CD4-positive, alpha-beta T cell (primary cell): ENCODE data around the gene GZF1. TPM values are rescaled to one million over a fixed set of nuclear protein-coding genes. Genes with fewer than 3 reads are reported as not detected.

Experiments
- ATAC-seq: fragments of 200-7000 bp; cut with Tn5 transposase; one replicate; pipeline ENCODE4 v1.10.0; 2022; ENCODE audit warnings: mild to moderate bottlenecking; ENCODE audit not compliant: poor library complexity
- CTCF ChIA-PET: fragments of 350-600 bp; sonication (Branson Sonifier 250); formaldehyde crosslinking; loops from one replicate; lab custom pipeline; 2021; ENCODE audit warnings: antibody characterized with exemption, inconsistent platforms; lab: Charles Lee
- POLR2A ChIA-PET: fragments of 350-600 bp; sonication (Branson Sonifier 250); formaldehyde crosslinking; loops from one replicate; lab custom pipeline; 2021; ENCODE audit warnings: antibody characterized with exemption, inconsistent platforms; lab: Charles Lee
- DNase-seq, 14 experiments: peaks; one replicate each; pipeline ENCODE4 v3.0.0-alpha.2; 2013 to 2020; ENCODE audit warnings: mixed read lengths in 2 of 14
- H3K27ac ChIP-seq, 2 donors: one replicate each; pipeline versions ENCODE4 v1.5.1 to v1.7.0; 2013; ENCODE audit warnings: low read length in 2 of 2, low read depth in 1 of 2, mild to moderate bottlenecking in 1 of 2
- H3K27me3 ChIP-seq, 2 experiments: 1 replicate in 1 of 2; 2 replicates in 1 of 2; pipeline versions ENCODE4 v1.6.1 to v1.7.0; 2013; ENCODE audit warnings: low read length in 2 of 2, control low read depth in 1 of 2, mild to moderate bottlenecking in 1 of 2, moderate library complexity in 1 of 2; ENCODE audit not compliant: insufficient read depth in 2 of 2, control insufficient read depth in 1 of 2
- H3K36me3 ChIP-seq: one replicate; pipeline ENCODE4 v1.6.1; 2013; ENCODE audit warnings: low read length, control low read depth; ENCODE audit not compliant: insufficient read depth
- H3K4me1 ChIP-seq: one replicate; pipeline ENCODE4 v1.6.1; 2013; ENCODE audit warnings: low read length, control low read depth; ENCODE audit not compliant: insufficient read depth
- H3K4me3 ChIP-seq: one replicate; pipeline ENCODE4 v1.5.1; 2013; ENCODE audit warnings: mild to moderate bottlenecking, low read length, moderate library complexity
- H3K9me3 ChIP-seq, 2 experiments: 1 replicate in 1 of 2; 2 replicates in 1 of 2; pipeline versions ENCODE4 v1.6.1 to v1.7.0; 2013; ENCODE audit warnings: low read length in 2 of 2, mild to moderate bottlenecking in 2 of 2, control low read depth in 1 of 2, moderate library complexity in 1 of 2; ENCODE audit not compliant: control insufficient read depth in 1 of 2, insufficient read depth in 1 of 2
- H3K27ac Mint-ChIP-seq: one replicate; pipeline ENCODE4 v1.8.0; 2020; ENCODE audit warnings: mixed read lengths
- H3K27me3 Mint-ChIP-seq: one replicate; pipeline ENCODE4 v1.8.0; 2021; ENCODE audit warnings: mixed read lengths
- H3K36me3 Mint-ChIP-seq: one replicate; pipeline ENCODE4 v1.8.0; 2021; ENCODE audit warnings: low read depth, mixed read lengths
- H3K4me1 Mint-ChIP-seq: one replicate; pipeline ENCODE4 v1.8.0; 2021; ENCODE audit warnings: low read depth, mixed read lengths
- H3K4me3 Mint-ChIP-seq: one replicate; pipeline ENCODE4 v1.8.0; 2020; ENCODE audit warnings: mild to moderate bottlenecking, mixed read lengths
- H3K9me3 Mint-ChIP-seq: one replicate; pipeline ENCODE4 v1.8.0; 2020; ENCODE audit warnings: mixed read lengths
- intact Hi-C, 2 experiments: fragments of 100-400 bp; cut with DNase I in 1 of 2; cut with micrococcal nuclease in 1 of 2; formaldehyde crosslinking; loops; one replicate each; pipeline versions ENCODE4 v1.15.1 to v1.9.0; 2023 to 2025; cut with DNase I, micrococcal nuclease
- total RNA-seq, 174 experiments: library from RNA in 2 of 174; stranded (reverse) in 2 of 174; gene quantifications; one replicate each; pipeline ENCODE4 v1.2.3 and lab custom pipeline; 2021 to 2026
- TF ChIP-seq, protein P1 (sequence below): fragments of 200-600 bp; IDR thresholded peaks from one replicate; pipeline ENCODE4 v1.8.0; 2022; ENCODE audit warnings: antibody characterized with exemption, mild to moderate bottlenecking

Gene GZF1
- total RNA-seq, 2 experiments from 2014 or later, result 38.1 to 43.6 TPM

DNA sequence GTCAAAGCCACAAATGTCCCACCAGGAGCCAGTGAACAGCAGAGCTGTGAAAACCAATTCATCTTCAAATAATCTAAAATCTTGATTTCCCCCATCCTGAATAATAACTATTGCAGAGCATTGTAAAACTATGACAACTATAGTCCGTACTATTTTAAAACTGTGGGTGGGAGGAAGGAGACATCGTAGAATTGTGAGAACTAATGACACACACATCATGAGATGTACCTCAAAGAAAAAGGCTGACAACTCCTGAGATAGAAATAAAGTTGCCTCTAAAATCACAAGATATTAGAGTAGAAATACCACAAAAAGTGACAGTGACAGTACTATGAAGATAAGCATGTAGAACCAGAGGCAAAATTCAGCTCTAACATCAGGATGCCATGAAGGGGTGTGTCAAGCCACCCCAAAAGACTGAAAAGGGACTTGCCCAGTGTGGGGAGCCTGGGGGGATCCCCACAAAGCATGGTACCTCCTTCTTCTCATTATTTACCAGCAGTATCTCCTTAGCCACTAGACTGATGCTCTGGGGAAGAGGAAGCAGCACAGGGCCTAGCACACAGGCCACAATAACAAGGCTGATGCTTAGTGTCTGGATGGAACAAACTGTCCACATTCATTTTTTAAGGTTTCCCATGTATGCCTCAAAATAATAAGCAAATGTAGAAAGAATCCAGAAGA, 45.9 kb downstream of the GZF1 start:
- Mint-ChIP-seq H3K9me3 (no peaks in the 10 kb centered on the region), H3K4me1 (peaks cover 44% of the 10 kb centered on the region), H3K27me3 (no peaks in the 10 kb centered on the region), H3K27ac (no peak overlapping the region), H3K36me3 (no peaks in the 10 kb centered on the region), H3K4me3 (no peak overlapping the region)
- Histone ChIP-seq H3K27ac (no peak overlapping the region), H3K9me3 (no peaks in the 10 kb centered on the region), H3K4me3 (no peak overlapping the region), H3K4me1 (peaks cover 5% of the 10 kb centered on the region), H3K27me3 (no peaks in the 10 kb centered on the region), H3K36me3 (peaks cover under 1% of the 10 kb centered on the region)
- intact Hi-C loops, result no loop called here
- ChIA-PET CTCF (no interaction called here), POLR2A (no interaction called here)
- DNase-seq (peak in 3 of 14 experiments; percentile 13 to 63 (median 54)), ATAC-seq (peak; percentile 83)
- TF ChIP-seq, protein P1, sequence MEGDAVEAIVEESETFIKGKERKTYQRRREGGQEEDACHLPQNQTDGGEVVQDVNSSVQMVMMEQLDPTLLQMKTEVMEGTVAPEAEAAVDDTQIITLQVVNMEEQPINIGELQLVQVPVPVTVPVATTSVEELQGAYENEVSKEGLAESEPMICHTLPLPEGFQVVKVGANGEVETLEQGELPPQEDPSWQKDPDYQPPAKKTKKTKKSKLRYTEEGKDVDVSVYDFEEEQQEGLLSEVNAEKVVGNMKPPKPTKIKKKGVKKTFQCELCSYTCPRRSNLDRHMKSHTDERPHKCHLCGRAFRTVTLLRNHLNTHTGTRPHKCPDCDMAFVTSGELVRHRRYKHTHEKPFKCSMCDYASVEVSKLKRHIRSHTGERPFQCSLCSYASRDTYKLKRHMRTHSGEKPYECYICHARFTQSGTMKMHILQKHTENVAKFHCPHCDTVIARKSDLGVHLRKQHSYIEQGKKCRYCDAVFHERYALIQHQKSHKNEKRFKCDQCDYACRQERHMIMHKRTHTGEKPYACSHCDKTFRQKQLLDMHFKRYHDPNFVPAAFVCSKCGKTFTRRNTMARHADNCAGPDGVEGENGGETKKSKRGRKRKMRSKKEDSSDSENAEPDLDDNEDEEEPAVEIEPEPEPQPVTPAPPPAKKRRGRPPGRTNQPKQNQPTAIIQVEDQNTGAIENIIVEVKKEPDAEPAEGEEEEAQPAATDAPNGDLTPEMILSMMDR, result no peak

- ChIA-PET POLR2A (no interaction called here), CTCF (no interaction called here)
- Histone ChIP-seq H3K4me1 (peaks cover 5% of the 10 kb centered on the region), H3K27ac (no peak overlapping the region), H3K36me3 (no peaks in the 10 kb centered on the region), H3K9me3 (no peaks in the 10 kb centered on the region), H3K27me3 (no peaks in the 10 kb centered on the region), H3K4me3 (no peak overlapping the region)
- TF ChIP-seq, protein P1, result no peak
- intact Hi-C loops, result no loop called here
- Mint-ChIP-seq H3K4me1 (peaks cover 53% of the 10 kb centered on the region), H3K27me3 (no peaks in the 10 kb centered on the region), H3K27ac (no peak overlapping the region), H3K36me3 (no peaks in the 10 kb centered on the region), H3K4me3 (no peak overlapping the region), H3K9me3 (no peaks in the 10 kb centered on the region)
- no peak for ATAC-seq
- no peak for DNase-seq
Observed at GRCh38 chr20:23408957-23409356, 47.0 kb downstream of the GZF1 start.

- Histone ChIP-seq H3K9me3 (no peaks in the 10 kb centered on the region), H3K4me1 (peaks cover 5% of the 10 kb centered on the region), H3K4me3 (no peak overlapping the region), H3K36me3 (no peaks in the 10 kb centered on the region), H3K27ac (no peak overlapping the region), H3K27me3 (no peaks in the 10 kb centered on the region)
- H3K27ac Mint-ChIP-seq, result no peak overlapping the region
- intact Hi-C loops, result no loop called here
- DNase-seq (no peak), ATAC-seq (no peak)
- ChIA-PET CTCF (no interaction called here), POLR2A (interaction anchor here (0.9 kb wide), 1 partner anchor 12 kb away, joined by 3 read pairs; the partner anchor contains the start of gene NAPB)
- no peaks in the 10 kb centered on the region for H3K9me3 Mint-ChIP-seq
- H3K4me3 Mint-ChIP-seq, result no peak overlapping the region
- TF ChIP-seq, protein P1, result no peak
- no peaks in the 10 kb centered on the region for H3K27me3 Mint-ChIP-seq
- no peaks in the 10 kb centered on the region for H3K36me3 Mint-ChIP-seq
- H3K4me1 Mint-ChIP-seq, result peaks cover 53% of the 10 kb centered on the region
Observed at GRCh38 chr20:23409800-23410199, 47.8 kb downstream of the GZF1 start.
